Heart left ventricle (tissue), 16 donors: ENCODE measurements around the gene CPT1B. TPM values are rescaled to one million over a fixed set of nuclear protein-coding genes. Genes with fewer than 3 reads are reported as not detected.
A peak's percentile ranks its signal among the peaks of the same experiment; 100 is the strongest.

Experiments used
- ATAC-seq, 4 donors: fragments of 200-7000 bp; cut with Tn5 transposase; one replicate each; pipeline ENCODE4 v1.9.1; 2020 to 2022; ENCODE audit warnings: moderate library complexity in 4 of 4, mild to moderate bottlenecking in 3 of 4, moderate number of reproducible peaks in 1 of 4
- DNase-seq, 5 donors: peaks; one replicate each; pipeline ENCODE4 v3.0.0-alpha.2; 2020
- H3K27ac ChIP-seq, 12 donors: fragments of 200-600 bp; sonication (generic) in 4 of 12; one replicate each; pipeline versions ENCODE4 v1.5.0 to v1.8.0; 2016 to 2022; ENCODE audit warnings: mild to moderate bottlenecking in 2 of 12
- H3K27me3 ChIP-seq, 9 donors: fragments of 200-600 bp; sonication (generic) in 2 of 9; one replicate each; pipeline versions ENCODE4 v1.5.1 to v1.8.0; 2016 to 2022; ENCODE audit warnings: mild to moderate bottlenecking in 3 of 9
- H3K36me3 ChIP-seq, 9 donors: fragments of 200-600 bp; sonication (generic) in 2 of 9; one replicate each; pipeline versions ENCODE4 v1.5.0 to v1.8.0; 2018 to 2022; ENCODE audit warnings: mild to moderate bottlenecking in 2 of 9
- H3K4me1 ChIP-seq, 12 donors: fragments of 200-600 bp; sonication (generic) in 4 of 12; one replicate each; pipeline versions ENCODE4 v1.5.0 to v1.8.0; 2016 to 2022; ENCODE audit warnings: mild to moderate bottlenecking in 3 of 12
- H3K4me3 ChIP-seq, 12 donors: fragments of 200-600 bp; sonication (generic) in 4 of 12; one replicate each; pipeline versions ENCODE4 v1.5.0 to v1.8.0; 2017 to 2022; ENCODE audit warnings: mild to moderate bottlenecking in 9 of 12, moderate library complexity in 4 of 12
- H3K9me3 ChIP-seq, 12 donors: fragments of 200-600 bp; sonication (generic) in 4 of 12; one replicate each; pipeline versions ENCODE4 v1.5.0 to v1.8.0; 2016 to 2022; ENCODE audit warnings: mild to moderate bottlenecking in 1 of 12
- POLR2A ChIP-seq, 2 donors: fragments of 450-650 bp; IDR thresholded peaks; one replicate each; pipeline ENCODE4 v1.6.1; 2017; ENCODE audit warnings: antibody characterized with exemption in 2 of 2, mild to moderate bottlenecking in 2 of 2, moderate library complexity in 2 of 2
- WGBS, 4 donors: extraction: QIAGEN DNeasy Blood & Tissue Kit in 2 of 4; methylation state at CpG; one replicate each; pipeline versions ENCODE4 v1.1.5 to v1.1.7; 2013 to 2018; 5-methylcytosine and 5-hydroxymethylcytosine counted together
- intact Hi-C, 10 donors: fragments of 100-400 bp; cut with DNase I; formaldehyde crosslinking; loops; one replicate each; pipeline versions ENCODE4 v1.11.1 to v1.14.2; 2022
- polyA plus RNA-seq, 2 donors: library from polyadenylated mRNA; stranded (reverse); fragments of 200-250 nt; gene quantifications; one replicate each; pipeline ENCODE4 v1.2.3, GENCODE V29; 2013
- total RNA-seq, 9 donors: library from RNA; depleted of rRNA in 2 of 9; stranded (reverse); fragments of >200 nt in 2 of 9; fragmentation: NEBNext Ultra II Directional in 3 of 9; extraction: Animal tissue kit (Norgen Biotek cat#: 25700) in 3 of 9; gene quantifications; one replicate each; pipeline versions ENCODE4 v1.1.0 to v1.2.4, GENCODE V29; 2016 to 2023
- TF ChIP-seq, protein P1 (sequence below), 12 donors: fragments of 200-600 bp; sonication (generic) in 4 of 12; IDR thresholded peaks; one replicate each; pipeline versions ENCODE4 v1.5.0 to v1.8.0; 2018 to 2022; ENCODE audit warnings: antibody characterized with exemption in 12 of 12, mild to moderate bottlenecking in 5 of 12
- donor health status: ischemic (EF 13 %, LVEDD 7.1; RV severe dilation, severe dysfunction).
- donor health status: healthy with polysubstance abuse.
- donor health status: DM: no; HTN: yes; CAD: no.
- donor health status: DM: no; HTN: no; CAD: no.
- donor health status: ischemic (EF 25% LVEDD 6.9; RV normal size, moderate dysfunction).
- donor health status: ischemic (EF 25% LVEDD 5.7; RV mildly dilated, moderate dysfunction).
- donor health status: healthy.
- donor health status: DM: yes; HTN: yes; CAD: no.
- donor health status: ischemic (EF 35%, LVEDD 5.7; RV mildly dilated, moderate dysfunction).
- donor health status: nonischemic (EF 11% LVEDD 7.7; RV severe dilation, severe dysfunction).
- donor health status: DM: yes; HTN: yes; CAD: no.
- donor health status: PGD.
- donor health status: ischemic (EF 29% LVEDD 5.4; RV normal size, mild dysfunction).
- donor health status: nonischemic (EF 23%, LVEDD 6.1; RV moderate dilation, normal function).

CPT1B gene
- total and polyA plus RNA-seq, 11 donors, result 51.4 to 467 (median 303) TPM

DNA sequence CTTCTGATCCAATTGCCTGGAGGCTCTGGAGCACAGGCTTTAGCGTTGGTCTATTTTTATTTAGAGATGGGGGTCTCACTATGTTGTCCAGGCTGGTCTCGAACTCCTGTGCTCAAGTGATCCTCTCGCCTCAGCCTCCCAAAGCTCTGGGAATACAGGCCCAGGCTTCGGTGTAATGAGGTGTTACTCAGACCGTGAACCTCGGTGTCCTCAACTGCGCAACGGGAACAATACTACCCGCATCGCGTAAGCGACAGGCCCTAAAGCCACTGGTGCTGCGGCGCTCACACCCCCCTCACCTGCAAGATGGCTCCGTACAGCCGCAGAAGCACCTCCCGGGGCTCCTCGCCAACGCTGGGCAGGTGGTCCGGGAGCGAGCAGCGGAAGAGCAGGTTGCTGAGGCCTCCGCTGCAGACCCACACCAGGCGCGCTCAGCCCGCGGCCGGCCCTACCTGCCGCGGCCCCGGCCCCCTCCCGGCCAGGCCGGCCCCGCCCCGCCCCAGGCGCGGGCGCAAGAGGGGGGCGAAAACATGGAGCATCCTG lies 3.8 kb upstream of the CPT1B start:
- TF ChIP-seq, protein P1, sequence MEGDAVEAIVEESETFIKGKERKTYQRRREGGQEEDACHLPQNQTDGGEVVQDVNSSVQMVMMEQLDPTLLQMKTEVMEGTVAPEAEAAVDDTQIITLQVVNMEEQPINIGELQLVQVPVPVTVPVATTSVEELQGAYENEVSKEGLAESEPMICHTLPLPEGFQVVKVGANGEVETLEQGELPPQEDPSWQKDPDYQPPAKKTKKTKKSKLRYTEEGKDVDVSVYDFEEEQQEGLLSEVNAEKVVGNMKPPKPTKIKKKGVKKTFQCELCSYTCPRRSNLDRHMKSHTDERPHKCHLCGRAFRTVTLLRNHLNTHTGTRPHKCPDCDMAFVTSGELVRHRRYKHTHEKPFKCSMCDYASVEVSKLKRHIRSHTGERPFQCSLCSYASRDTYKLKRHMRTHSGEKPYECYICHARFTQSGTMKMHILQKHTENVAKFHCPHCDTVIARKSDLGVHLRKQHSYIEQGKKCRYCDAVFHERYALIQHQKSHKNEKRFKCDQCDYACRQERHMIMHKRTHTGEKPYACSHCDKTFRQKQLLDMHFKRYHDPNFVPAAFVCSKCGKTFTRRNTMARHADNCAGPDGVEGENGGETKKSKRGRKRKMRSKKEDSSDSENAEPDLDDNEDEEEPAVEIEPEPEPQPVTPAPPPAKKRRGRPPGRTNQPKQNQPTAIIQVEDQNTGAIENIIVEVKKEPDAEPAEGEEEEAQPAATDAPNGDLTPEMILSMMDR (IDR thresholded peaks at IDR 0.05), result no peak
- TF ChIP-seq POLR2A (IDR thresholded peaks at IDR 0.05), result no peak
- DNase-seq, result peak in 1 of 5 donors; percentile 61
- Histone ChIP-seq H3K9me3 (no peaks in the 10 kb centered on the region), H3K4me3 (peak overlapping the region; percentile 53 to 95 (median 80)), H3K27me3 (no peaks in the 10 kb centered on the region), H3K4me1 (peaks cover 3 to 57% (median 33%) of the 10 kb centered on the region in 12 donors), H3K36me3 (peaks cover 0 to 26% (median 12%) of the 10 kb centered on the region in 9 donors), H3K27ac (peak overlapping the region; percentile 90 to 100 (median 99))
- WGBS, 4 donors, result 6 to 23% (median 12%) methylated on average over 9 to 39 of the region's 39 CpGs
- intact Hi-C loops, result loop anchor here in 1 of 10 donors (1.0 to 5.0 kb wide), 3 partner anchors 19 to 75 kb away; partner anchors contain the start of genes LMF2 and NCAPH2
- ATAC-seq, result no peak

DNA sequence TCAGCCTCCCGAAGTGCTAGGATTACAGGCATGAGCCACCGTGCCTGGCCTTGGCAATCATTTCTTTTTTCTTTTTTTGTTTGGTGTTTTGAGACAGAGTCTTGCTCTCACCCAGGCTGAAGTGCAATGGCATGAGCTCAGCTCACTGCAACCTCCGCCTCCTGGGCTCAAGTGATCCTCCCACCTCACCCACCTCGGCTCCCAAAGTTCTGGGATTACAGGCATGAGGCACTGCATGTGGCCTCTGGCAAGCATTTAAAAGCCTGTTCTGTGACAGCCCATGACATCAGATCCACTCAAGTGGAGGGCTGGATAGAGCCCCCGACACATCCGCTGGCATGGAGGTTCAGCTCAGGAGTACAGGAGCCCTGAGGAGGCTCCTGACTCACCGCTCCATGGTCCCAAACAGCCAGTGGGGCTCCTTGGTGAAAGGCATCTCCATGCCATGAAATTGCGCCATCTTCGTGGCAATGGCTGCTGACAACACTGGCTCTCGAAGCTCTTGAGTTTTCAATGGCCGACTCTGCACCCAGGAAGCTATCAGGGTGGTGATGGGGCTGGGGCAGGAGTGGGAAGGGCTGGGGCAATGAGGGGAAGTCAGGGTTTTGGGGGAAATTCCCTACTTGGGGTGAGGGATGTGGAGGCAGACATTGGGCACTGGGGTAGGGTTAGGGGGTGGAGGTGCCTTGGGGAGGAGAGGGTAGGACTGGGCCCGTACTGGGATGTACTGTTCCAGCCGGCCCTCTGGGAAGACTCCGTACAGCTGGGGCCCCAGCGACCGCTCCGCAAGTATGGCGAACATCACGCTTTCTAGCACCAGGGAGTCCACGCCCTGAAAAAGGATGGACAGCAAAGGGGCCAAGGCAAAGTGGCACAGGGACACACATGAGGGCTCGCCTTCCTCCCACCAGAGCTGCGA lies 3.1 kb upstream of the CPT1B start:
- H3K27me3 ChIP-seq, result no peaks in the 10 kb centered on the region
- H3K4me3 ChIP-seq, result peak overlapping the region; percentile 53 to 95 (median 80)
- ATAC-seq, result no peak
- H3K4me1 ChIP-seq, result peaks cover 3 to 64% (median 34%) of the 10 kb centered on the region in 12 donors
- H3K36me3 ChIP-seq, result peaks cover 0 to 26% (median 12%) of the 10 kb centered on the region in 9 donors
- peak in 1 of 5 donors; percentile 26 for DNase-seq
- intact Hi-C loops, result loop anchor here in 1 of 10 donors (5.0 kb wide), 1 partner anchor 74 kb away; the partner anchor contains the start of genes LMF2 and NCAPH2
- no peak for TF ChIP-seq POLR2A (IDR thresholded peaks at IDR 0.05)
- TF ChIP-seq, protein P1 (IDR thresholded peaks at IDR 0.05), result no peak
- H3K9me3 ChIP-seq, result no peaks in the 10 kb centered on the region
- peak overlapping the region in 11 of 12 donors; percentile 90 to 100 (median 99) for H3K27ac ChIP-seq
- 85 to 88% (median 87%) methylated on average over 22 of the region's 22 CpGs for WGBS, 4 donors

DNA sequence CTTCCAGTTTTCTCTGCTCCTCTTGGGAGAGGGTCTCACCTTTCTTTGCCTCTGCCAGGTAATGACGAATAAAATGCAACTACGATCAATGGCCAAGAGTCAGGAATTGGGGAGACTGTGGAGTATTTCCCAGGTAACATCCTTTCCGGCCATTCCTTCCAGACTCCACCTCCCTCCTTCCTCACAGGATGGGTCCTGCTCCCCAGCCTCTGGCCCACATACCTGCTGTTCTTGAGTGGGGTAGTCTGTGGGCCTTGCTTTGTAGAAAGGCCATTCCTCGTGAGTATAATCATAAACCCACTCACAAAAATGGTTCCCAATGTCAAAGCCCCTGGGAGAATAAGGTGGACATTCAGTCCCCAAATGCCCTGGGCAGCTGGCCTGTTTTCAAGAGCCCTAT lies 1.5 kb upstream of the CPT1B start:
- Histone ChIP-seq H3K4me1 (peaks cover 3 to 78% (median 36%) of the 10 kb centered on the region in 12 donors), H3K4me3 (no peak overlapping the region), H3K36me3 (peaks cover 0 to 36% (median 19%) of the 10 kb centered on the region in 9 donors), H3K9me3 (no peaks in the 10 kb centered on the region), H3K27ac (peak overlapping the region in 11 of 12 donors; percentile 81 to 100 (median 98)), H3K27me3 (no peaks in the 10 kb centered on the region)
- 94 to 97% (median 96%) methylated on average over 4 of the region's 4 CpGs for WGBS, 4 donors
- ATAC-seq (no peak), DNase-seq (no peak)
- TF ChIP-seq POLR2A (IDR thresholded peaks at IDR 0.05), result no peak
- TF ChIP-seq, protein P1 (IDR thresholded peaks at IDR 0.05), result no peak
- intact Hi-C loops, result loop anchor here in 3 of 10 donors (5.0 kb wide), 2 partner anchors 38 to 72 kb away; partner anchors contain the start of genes LMF2 (in 1 of the 3) and NCAPH2 (in 1 of the 3)
